Measurements from ENCODE around the gene CDS2.

DNA sequence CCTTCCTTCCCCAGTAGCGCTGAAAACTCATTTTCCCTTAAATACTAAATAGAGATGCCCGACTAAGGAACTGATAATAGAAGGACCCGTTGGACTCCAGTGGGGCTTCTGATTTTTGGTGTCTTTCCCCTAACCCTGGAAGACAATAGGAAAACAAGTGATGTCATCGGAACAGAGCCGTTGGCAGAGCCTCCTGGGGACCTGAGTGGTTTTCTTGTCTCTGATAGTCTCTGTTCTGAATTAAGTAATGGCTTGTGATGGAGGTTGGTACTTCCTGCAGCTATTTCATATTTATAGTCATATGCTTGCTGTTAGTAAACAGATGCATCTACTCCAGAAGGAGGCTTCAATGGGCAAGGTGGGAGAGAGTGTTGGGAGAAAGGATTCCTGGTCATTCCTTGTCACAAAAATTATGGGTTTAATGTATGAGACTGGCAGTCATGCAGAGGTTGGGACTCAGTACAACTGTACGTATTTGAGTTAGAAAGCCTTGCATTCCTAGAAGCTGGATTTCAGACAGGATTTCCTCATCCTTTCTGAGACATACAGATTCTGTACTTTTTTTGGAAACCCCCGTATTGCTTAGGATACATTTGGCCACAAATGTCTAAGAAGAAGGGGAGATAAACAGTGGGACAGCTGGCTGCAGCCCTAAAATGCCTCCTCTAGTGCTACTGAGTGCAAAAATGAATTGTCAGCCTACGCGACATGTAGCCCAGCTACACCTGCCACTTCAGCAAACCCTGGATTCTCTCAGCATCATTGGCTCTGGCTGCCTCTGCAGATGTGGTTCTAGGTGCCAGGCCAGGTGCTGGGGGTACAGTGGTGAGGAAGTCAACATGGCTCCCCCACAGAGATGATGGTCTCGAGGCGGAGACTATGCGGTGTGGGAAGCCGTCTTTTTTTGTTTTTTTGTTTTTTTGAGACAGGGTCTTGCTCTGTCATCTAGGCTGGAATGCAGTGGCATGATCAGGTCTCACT, 38.1 kb downstream of the CDS2 start:
- TF ChIP-seq, protein P1, sequence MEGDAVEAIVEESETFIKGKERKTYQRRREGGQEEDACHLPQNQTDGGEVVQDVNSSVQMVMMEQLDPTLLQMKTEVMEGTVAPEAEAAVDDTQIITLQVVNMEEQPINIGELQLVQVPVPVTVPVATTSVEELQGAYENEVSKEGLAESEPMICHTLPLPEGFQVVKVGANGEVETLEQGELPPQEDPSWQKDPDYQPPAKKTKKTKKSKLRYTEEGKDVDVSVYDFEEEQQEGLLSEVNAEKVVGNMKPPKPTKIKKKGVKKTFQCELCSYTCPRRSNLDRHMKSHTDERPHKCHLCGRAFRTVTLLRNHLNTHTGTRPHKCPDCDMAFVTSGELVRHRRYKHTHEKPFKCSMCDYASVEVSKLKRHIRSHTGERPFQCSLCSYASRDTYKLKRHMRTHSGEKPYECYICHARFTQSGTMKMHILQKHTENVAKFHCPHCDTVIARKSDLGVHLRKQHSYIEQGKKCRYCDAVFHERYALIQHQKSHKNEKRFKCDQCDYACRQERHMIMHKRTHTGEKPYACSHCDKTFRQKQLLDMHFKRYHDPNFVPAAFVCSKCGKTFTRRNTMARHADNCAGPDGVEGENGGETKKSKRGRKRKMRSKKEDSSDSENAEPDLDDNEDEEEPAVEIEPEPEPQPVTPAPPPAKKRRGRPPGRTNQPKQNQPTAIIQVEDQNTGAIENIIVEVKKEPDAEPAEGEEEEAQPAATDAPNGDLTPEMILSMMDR (IDR thresholded peaks at IDR 0.05; ENCODE audit: poor library complexity, severe bottlenecking), result no peak
- TF ChIP-seq, protein P2, sequence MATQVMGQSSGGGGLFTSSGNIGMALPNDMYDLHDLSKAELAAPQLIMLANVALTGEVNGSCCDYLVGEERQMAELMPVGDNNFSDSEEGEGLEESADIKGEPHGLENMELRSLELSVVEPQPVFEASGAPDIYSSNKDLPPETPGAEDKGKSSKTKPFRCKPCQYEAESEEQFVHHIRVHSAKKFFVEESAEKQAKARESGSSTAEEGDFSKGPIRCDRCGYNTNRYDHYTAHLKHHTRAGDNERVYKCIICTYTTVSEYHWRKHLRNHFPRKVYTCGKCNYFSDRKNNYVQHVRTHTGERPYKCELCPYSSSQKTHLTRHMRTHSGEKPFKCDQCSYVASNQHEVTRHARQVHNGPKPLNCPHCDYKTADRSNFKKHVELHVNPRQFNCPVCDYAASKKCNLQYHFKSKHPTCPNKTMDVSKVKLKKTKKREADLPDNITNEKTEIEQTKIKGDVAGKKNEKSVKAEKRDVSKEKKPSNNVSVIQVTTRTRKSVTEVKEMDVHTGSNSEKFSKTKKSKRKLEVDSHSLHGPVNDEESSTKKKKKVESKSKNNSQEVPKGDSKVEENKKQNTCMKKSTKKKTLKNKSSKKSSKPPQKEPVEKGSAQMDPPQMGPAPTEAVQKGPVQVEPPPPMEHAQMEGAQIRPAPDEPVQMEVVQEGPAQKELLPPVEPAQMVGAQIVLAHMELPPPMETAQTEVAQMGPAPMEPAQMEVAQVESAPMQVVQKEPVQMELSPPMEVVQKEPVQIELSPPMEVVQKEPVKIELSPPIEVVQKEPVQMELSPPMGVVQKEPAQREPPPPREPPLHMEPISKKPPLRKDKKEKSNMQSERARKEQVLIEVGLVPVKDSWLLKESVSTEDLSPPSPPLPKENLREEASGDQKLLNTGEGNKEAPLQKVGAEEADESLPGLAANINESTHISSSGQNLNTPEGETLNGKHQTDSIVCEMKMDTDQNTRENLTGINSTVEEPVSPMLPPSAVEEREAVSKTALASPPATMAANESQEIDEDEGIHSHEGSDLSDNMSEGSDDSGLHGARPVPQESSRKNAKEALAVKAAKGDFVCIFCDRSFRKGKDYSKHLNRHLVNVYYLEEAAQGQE (IDR thresholded peaks at IDR 0.05; ENCODE audit: borderline replicate concordance), result no peak
- TF ChIP-seq POLR2AphosphoS5 (IDR thresholded peaks at IDR 0.05) (no peak), SMC3 (conservative IDR thresholded peaks at IDR 0.05; ENCODE audit: poor library complexity) (no peak), EP300 (conservative IDR thresholded peaks at IDR 0.05; ENCODE audit: poor library complexity, severe bottlenecking) (no peak), EZH2 (IDR thresholded peaks at IDR 0.05; ENCODE audit: borderline replicate concordance, insufficient read depth, low read length, poor library complexity, severe bottlenecking) (no peak), RAD21 (conservative IDR thresholded peaks at IDR 0.05) (no peak), MXI1 (conservative IDR thresholded peaks at IDR 0.05; ENCODE audit: poor library complexity, severe bottlenecking) (no peak)
